OCI-LY7 (cell line): ENCODE measurements around the gene MSH3. TPM values are rescaled to one million over a fixed set of nuclear protein-coding genes. Genes with fewer than 3 reads are reported as not detected.

ENCODE experiments used
- BruUV-seq: library from RNA; stranded (reverse); fragments of 400-500 nt; replicated peaks from 2 replicates; lab custom pipeline; 2021; lab: Mats Ljungman, UMichigan
- CTCF ChIA-PET: fragments of 300-600 bp; sonication (Branson Sonifier 250); formaldehyde crosslinking; loops from one replicate; lab custom pipeline; 2022; ENCODE audit warnings: antibody characterized with exemption; ENCODE audit not compliant: unreplicated experiment; lab: Charles Lee
- POLR2A ChIA-PET: fragments of 300-600 bp; sonication (Branson Sonifier 250); formaldehyde crosslinking; loops from one replicate; lab custom pipeline; 2022; ENCODE audit warnings: antibody characterized with exemption; lab: Charles Lee
- DNase-seq: peaks from one replicate; pipeline ENCODE4 v3.0.0-alpha.2; 2015; ENCODE audit warnings: low spot score
- H2AFZ ChIP-seq: fragments of 200-600 bp; sonication (generic), shearing (Covaris generic); 2 replicates; pipeline ENCODE4 v1.6.1; 2014; ENCODE audit warnings: mild to moderate bottlenecking, antibody characterized with exemption, low read length, moderate library complexity
- H3K27ac ChIP-seq: fragments of 200-600 bp; sonication (generic); 2 replicates; pipeline ENCODE4 v1.5.1; 2014; ENCODE audit warnings: mixed run types, low read depth, mild to moderate bottlenecking, moderate library complexity, low read length, inconsistent platforms; ENCODE audit not compliant: poor library complexity, severe bottlenecking
- H3K36me3 ChIP-seq: fragments of 200-600 bp; sonication (generic); 2 replicates; pipeline ENCODE4 v1.6.1; 2014; ENCODE audit warnings: mild to moderate bottlenecking, antibody characterized with exemption, low read length, moderate library complexity, mixed read lengths; ENCODE audit not compliant: insufficient read depth
- H3K4me1 ChIP-seq: fragments of 200-600 bp; sonication (generic); 2 replicates; pipeline ENCODE4 v1.5.1; 2014; ENCODE audit warnings: mild to moderate bottlenecking, low read length; ENCODE audit not compliant: insufficient read depth, poor library complexity, severe bottlenecking
- H3K4me2 ChIP-seq: fragments of 200-600 bp; sonication (generic); 2 replicates; pipeline ENCODE4 v1.6.1; 2014; ENCODE audit warnings: mild to moderate bottlenecking, low read length
- H3K4me3 ChIP-seq: fragments of 200-600 bp; sonication (generic); 2 replicates; pipeline ENCODE4 v1.5.1; 2014; ENCODE audit warnings: mild to moderate bottlenecking, low read depth, low read length; ENCODE audit not compliant: poor library complexity, severe bottlenecking
- H3K79me2 ChIP-seq: fragments of 200-600 bp; sonication (generic); 2 replicates; pipeline ENCODE4 v1.6.1; 2016; ENCODE audit warnings: low read depth, mild to moderate bottlenecking, low read length, moderate library complexity, mixed read lengths; ENCODE audit not compliant: insufficient read depth
- H3K9me2 ChIP-seq: fragments of 200-600 bp; sonication (generic); 2 replicates; pipeline ENCODE4 v1.6.1; 2016; ENCODE audit warnings: mild to moderate bottlenecking, low read length, mixed read lengths; ENCODE audit not compliant: insufficient read depth
- H3K9me3 ChIP-seq: fragments of 200-600 bp; sonication (generic); 2 replicates; pipeline ENCODE4 v1.6.1; 2014; ENCODE audit warnings: mild to moderate bottlenecking, mixed run types, low read length, mixed read lengths
- H4K20me1 ChIP-seq: fragments of 200-600 bp; sonication (generic); 2 replicates; pipeline ENCODE4 v1.6.1; 2014; ENCODE audit warnings: mild to moderate bottlenecking, antibody characterized with exemption, low read length, moderate library complexity, mixed read lengths; ENCODE audit not compliant: insufficient read depth
- EZH2phosphoT487 ChIP-seq: fragments of 200-600 bp; sonication (generic); IDR thresholded peaks from 2 replicates; pipeline ENCODE4 v1.6.1; 2018; ENCODE audit warnings: low read depth, borderline replicate concordance, mild to moderate bottlenecking, mixed run types, antibody characterized with exemption, low read length, moderate library complexity, mixed read lengths
- intact Hi-C: fragments of 100-400 bp; cut with micrococcal nuclease; formaldehyde crosslinking; loops from one replicate; pipeline ENCODE4 v1.10.0; 2022; ENCODE audit not compliant: unreplicated experiment
- total RNA-seq, 2 experiments: library from RNA; depleted of rRNA in 1 of 2; stranded (reverse); fragments of >200 nt in 1 of 2; shearing (Covaris generic) in 1 of 2; gene quantifications; 2 replicates each; pipeline ENCODE4 v1.2.3, GENCODE V29; 2014 to 2022
- TF ChIP-seq, protein P1 (sequence below): fragments of 200-600 bp; sonication (generic); conservative IDR thresholded peaks from 2 replicates; pipeline ENCODE4 v1.5.1; 2014; ENCODE audit warnings: mild to moderate bottlenecking, antibody characterized with exemption, low read length, moderate library complexity, mixed read lengths

Gene MSH3
- total RNA-seq, 2 experiments from 2014 or later: 15.4 to 28.3 TPM

DNA sequence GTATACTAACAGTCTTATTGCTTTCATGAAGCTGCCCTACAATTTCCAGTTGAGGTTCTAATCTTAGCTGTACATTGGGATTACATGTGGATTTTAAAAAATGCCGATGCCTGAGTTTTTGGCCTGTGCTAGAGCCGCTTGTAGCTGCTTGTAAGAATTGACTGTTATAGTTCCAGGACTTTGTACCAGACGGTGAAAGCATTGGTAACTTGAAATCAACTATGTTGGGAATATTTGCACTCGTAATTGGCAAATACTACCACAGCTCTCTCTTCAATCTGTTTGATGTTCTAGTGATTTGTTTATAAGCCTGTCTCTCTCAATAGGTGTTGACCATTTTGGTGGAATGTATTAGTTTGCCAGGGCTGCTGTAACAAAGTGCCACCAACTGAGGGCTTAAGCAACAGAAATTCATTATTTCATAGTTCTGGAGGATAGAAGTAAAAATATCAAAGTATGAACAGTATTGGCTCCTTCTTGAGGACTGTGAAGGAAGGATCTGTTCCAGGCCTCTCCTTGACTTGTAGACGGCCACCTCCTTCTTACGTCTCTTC, 50.8 kb downstream of the MSH3 start:
- H3K36me3 ChIP-seq: peaks cover 71% of the 10 kb centered on the region
- no TSS peak for BruUV-seq
- no peak overlapping the region for H3K4me3 ChIP-seq
- ChIA-PET POLR2A (no interaction called here), CTCF (no interaction called here)
- H3K79me2 ChIP-seq: no peaks in the 10 kb centered on the region
- H3K4me2 ChIP-seq: no peak overlapping the region
- H3K9me3 ChIP-seq: no peaks in the 10 kb centered on the region
- intact Hi-C loops: no loop called here
- no peak for DNase-seq
- H2AFZ ChIP-seq: no peak overlapping the region
- 0 out of 2 replicates have a peak, but pooled peaks cover 9% of the 10 kb centered on the region for H4K20me1 ChIP-seq
- H3K27ac ChIP-seq: no peak overlapping the region
- H3K9me2 ChIP-seq: no peaks in the 10 kb centered on the region
- TF ChIP-seq, protein P1, sequence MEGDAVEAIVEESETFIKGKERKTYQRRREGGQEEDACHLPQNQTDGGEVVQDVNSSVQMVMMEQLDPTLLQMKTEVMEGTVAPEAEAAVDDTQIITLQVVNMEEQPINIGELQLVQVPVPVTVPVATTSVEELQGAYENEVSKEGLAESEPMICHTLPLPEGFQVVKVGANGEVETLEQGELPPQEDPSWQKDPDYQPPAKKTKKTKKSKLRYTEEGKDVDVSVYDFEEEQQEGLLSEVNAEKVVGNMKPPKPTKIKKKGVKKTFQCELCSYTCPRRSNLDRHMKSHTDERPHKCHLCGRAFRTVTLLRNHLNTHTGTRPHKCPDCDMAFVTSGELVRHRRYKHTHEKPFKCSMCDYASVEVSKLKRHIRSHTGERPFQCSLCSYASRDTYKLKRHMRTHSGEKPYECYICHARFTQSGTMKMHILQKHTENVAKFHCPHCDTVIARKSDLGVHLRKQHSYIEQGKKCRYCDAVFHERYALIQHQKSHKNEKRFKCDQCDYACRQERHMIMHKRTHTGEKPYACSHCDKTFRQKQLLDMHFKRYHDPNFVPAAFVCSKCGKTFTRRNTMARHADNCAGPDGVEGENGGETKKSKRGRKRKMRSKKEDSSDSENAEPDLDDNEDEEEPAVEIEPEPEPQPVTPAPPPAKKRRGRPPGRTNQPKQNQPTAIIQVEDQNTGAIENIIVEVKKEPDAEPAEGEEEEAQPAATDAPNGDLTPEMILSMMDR: no peak
- no peak for TF ChIP-seq EZH2phosphoT487
- H3K4me1 ChIP-seq: no peaks in the 10 kb centered on the region

DNA sequence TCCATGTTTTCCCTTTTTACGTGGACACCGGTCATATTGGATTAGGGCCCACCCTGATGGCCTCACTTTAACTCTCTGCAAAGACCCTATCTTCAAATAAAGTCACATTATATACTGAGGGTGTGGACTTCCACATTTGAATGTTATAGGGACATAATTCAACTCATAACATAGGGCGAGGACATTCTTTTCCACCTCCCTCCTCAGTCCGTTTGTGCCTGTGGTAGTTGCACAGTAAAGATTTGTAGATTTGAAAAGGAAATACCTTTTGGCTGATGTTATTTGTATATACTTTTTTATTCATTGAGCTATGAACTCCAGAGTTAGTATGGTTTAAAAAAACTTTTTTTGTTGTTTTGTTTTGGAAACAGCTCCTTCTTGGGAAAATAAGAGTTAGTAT, 51.3 kb downstream of the MSH3 start:
- Histone ChIP-seq H3K27ac (no peak overlapping the region), H4K20me1 (0 out of 2 replicates have a peak, but pooled peaks cover 6% of the 10 kb centered on the region), H3K4me3 (no peak overlapping the region), H3K9me2 (no peaks in the 10 kb centered on the region), H3K79me2 (no peaks in the 10 kb centered on the region), H3K9me3 (no peaks in the 10 kb centered on the region), H3K4me1 (no peaks in the 10 kb centered on the region), H3K4me2 (no peak overlapping the region), H3K36me3 (peaks cover 76% of the 10 kb centered on the region), H2AFZ (no peak overlapping the region)
- TF ChIP-seq EZH2phosphoT487: no peak
- TF ChIP-seq, protein P1: no peak
- ChIA-PET CTCF (no interaction called here), POLR2A (no interaction called here)
- BruUV-seq: no TSS peak
- no peak for DNase-seq
- intact Hi-C loops: no loop called here

DNA sequence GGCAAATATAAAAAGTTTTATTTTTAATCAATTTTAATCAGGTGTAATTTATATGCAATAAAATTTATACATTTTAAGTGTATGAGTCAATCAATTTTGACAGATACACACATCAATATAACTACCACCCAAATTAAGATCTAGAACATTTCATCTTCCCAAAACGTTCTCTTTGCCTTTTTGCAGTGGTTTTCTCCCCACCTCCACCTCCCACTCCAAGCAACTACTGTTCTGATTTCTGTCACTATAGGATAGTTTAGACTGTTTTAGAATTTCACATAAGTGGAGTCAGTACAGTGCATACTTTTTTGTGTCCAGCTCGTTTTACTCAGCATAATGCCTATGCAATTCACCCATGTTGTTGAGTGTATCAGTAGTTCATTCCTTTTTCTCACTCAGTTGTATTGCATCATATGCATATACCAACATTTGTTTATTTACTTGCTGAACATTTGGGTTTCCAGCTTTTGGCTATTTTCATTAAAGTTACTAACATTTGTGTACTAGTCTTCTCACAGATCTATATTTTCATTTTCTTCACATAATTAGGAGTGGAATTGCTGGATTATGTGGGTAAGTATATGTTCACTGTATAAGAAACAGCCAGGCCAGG, 52.5 kb downstream of the MSH3 start:
- H3K4me3 ChIP-seq: no peak overlapping the region
- POLR2A ChIA-PET: no interaction called here
- no peak overlapping the region for H3K4me2 ChIP-seq
- BruUV-seq: no TSS peak
- CTCF ChIA-PET: no interaction called here
- H3K4me1 ChIP-seq: no peaks in the 10 kb centered on the region
- intact Hi-C loops: no loop called here
- H3K36me3 ChIP-seq: peaks cover 80% of the 10 kb centered on the region
- no peaks in the 10 kb centered on the region for H3K9me3 ChIP-seq
- DNase-seq: no peak
- H2AFZ ChIP-seq: no peak overlapping the region
- 0 out of 2 replicates have a peak, but pooled peaks cover 6% of the 10 kb centered on the region for H4K20me1 ChIP-seq
- H3K9me2 ChIP-seq: no peaks in the 10 kb centered on the region
- TF ChIP-seq, protein P1: no peak
- no peak for TF ChIP-seq EZH2phosphoT487
- no peak overlapping the region for H3K27ac ChIP-seq
- no peaks in the 10 kb centered on the region for H3K79me2 ChIP-seq
